B cell (primary cell): Measurements from ENCODE around the gene NME3. TPM values are rescaled to one million over a fixed set of nuclear protein-coding genes. Genes with fewer than 3 reads are reported as not detected.

Source experiments
- ATAC-seq: fragments of 200-7000 bp; cut with Tn5 transposase; one replicate; pipeline ENCODE4 v1.10.0; 2021; ENCODE audit warnings: low read depth, mild to moderate bottlenecking, moderate number of reproducible peaks, moderate library complexity
- CTCF ChIA-PET: fragments of 350-600 bp; sonication (Branson Sonifier 250); formaldehyde crosslinking; loops from one replicate; lab custom pipeline; 2021; ENCODE audit warnings: antibody characterized with exemption, inconsistent platforms; lab: Charles Lee
- POLR2A ChIA-PET: fragments of 350-600 bp; sonication (Branson Sonifier 250); formaldehyde crosslinking; loops from one replicate; lab custom pipeline; 2021; ENCODE audit warnings: antibody characterized with exemption; lab: Charles Lee
- DNase-seq: peaks from one replicate; pipeline ENCODE4 v3.0.0; 2013
- H2AFZ ChIP-seq: 2 replicates; pipeline ENCODE4 v1.6.1; 2012; ENCODE audit warnings: mild to moderate bottlenecking, low read depth, low read length; ENCODE audit not compliant: insufficient read depth, poor library complexity, severe bottlenecking
- H3K27ac ChIP-seq, 2 donors: 1 replicate in 1 of 2; 2 replicates in 1 of 2; pipeline ENCODE4 v1.5.1; 2012 to 2013; ENCODE audit warnings: low read length in 2 of 2, mild to moderate bottlenecking in 2 of 2, moderate library complexity in 1 of 2
- H3K27me3 ChIP-seq, 4 experiments: fragments of 200-600 bp in 1 of 4; sonication (generic) in 1 of 4; replicated peaks in 1 of 4; 1 replicate in 2 of 4; 2 replicates in 2 of 4; pipeline versions ENCODE4 v1.6.1 to v1.7.0; 2013 to 2016; ENCODE audit warnings: low read length in 3 of 4, mild to moderate bottlenecking in 2 of 4, mixed read lengths in 1 of 4, moderate library complexity in 1 of 4; ENCODE audit not compliant: insufficient read depth in 4 of 4, control insufficient read depth in 3 of 4; ENCODE audit errors: control extremely low read depth in 1 of 4
- H3K36me3 ChIP-seq, 2 experiments: replicated peaks in 1 of 2; 1 replicate in 1 of 2; 2 replicates in 1 of 2; pipeline versions ENCODE4 v1.6.1 to v1.7.1; 2013; ENCODE audit warnings: low read length in 1 of 2; ENCODE audit not compliant: insufficient read depth in 2 of 2, control insufficient read depth in 1 of 2; ENCODE audit errors: control extremely low read depth in 1 of 2, extremely low read depth in 1 of 2
- H3K4me1 ChIP-seq, 2 donors: fragments of 200-600 bp in 1 of 2; sonication (generic) in 1 of 2; 1 replicate in 1 of 2; 2 replicates in 1 of 2; pipeline versions ENCODE4 v1.5.1 to v1.6.1; 2013 to 2017; ENCODE audit warnings: low read length in 2 of 2; ENCODE audit not compliant: control insufficient read depth in 2 of 2, insufficient read depth in 2 of 2
- H3K4me2 ChIP-seq: replicated peaks from 2 replicates; pipeline ENCODE3; 2012; ENCODE audit warnings: mild to moderate bottlenecking, low read depth, low read length; ENCODE audit not compliant: poor library complexity, severe bottlenecking
- H3K4me3 ChIP-seq, 5 experiments: fragments of 200-600 bp in 1 of 5; sonication (generic) in 1 of 5; 1 replicate in 3 of 5; 2 replicates in 2 of 5; pipeline versions ENCODE4 v1.5.1 to v1.7.0; 2011 to 2016; ENCODE audit warnings: low read length in 4 of 5, mild to moderate bottlenecking in 4 of 5, low read depth in 2 of 5, control low read depth in 1 of 5, moderate library complexity in 1 of 5; ENCODE audit not compliant: insufficient read depth in 1 of 5; ENCODE audit errors: control extremely low read depth in 1 of 5, extremely low read depth in 1 of 5
- H3K79me2 ChIP-seq: fragments of 200-600 bp; sonication (generic); one replicate; pipeline ENCODE4 v1.6.0; 2016; ENCODE audit warnings: low read length; ENCODE audit not compliant: control insufficient read depth, insufficient read depth
- H3K9ac ChIP-seq: fragments of 200-600 bp; sonication (generic); 2 replicates; pipeline ENCODE4 v1.6.1; 2017; ENCODE audit warnings: mild to moderate bottlenecking, low read length, moderate library complexity
- H3K9me3 ChIP-seq, 3 donors: one replicate each; pipeline versions ENCODE4 v1.6.1 to v1.7.1; 2013; ENCODE audit warnings: low read length in 2 of 3; ENCODE audit not compliant: control insufficient read depth in 2 of 3, insufficient read depth in 1 of 3; ENCODE audit errors: control extremely low read depth in 1 of 3
- H4K20me1 ChIP-seq: 2 replicates; pipeline ENCODE4 v1.6.0; 2012; ENCODE audit warnings: mild to moderate bottlenecking, low read length; ENCODE audit not compliant: insufficient read depth, control insufficient read depth, poor library complexity, severe bottlenecking
- H3K27ac Mint-ChIP-seq: one replicate; pipeline ENCODE4 v1.8.0; 2021; ENCODE audit warnings: mixed read lengths
- H3K27me3 Mint-ChIP-seq: one replicate; pipeline ENCODE4 v1.8.0; 2021; ENCODE audit warnings: mixed read lengths
- H3K4me1 Mint-ChIP-seq: one replicate; pipeline ENCODE4 v1.8.0; 2021; ENCODE audit warnings: mixed read lengths
- H3K4me3 Mint-ChIP-seq: one replicate; pipeline ENCODE4 v1.8.0; 2021; ENCODE audit warnings: mixed read lengths
- H3K9me3 Mint-ChIP-seq: one replicate; pipeline ENCODE4 v1.8.0; 2022; ENCODE audit warnings: mixed read lengths; ENCODE audit not compliant: insufficient read depth
- CTCF ChIP-seq: fragments of 200-600 bp; IDR thresholded peaks from one replicate; pipeline ENCODE4 v1.8.0; 2022; ENCODE audit warnings: antibody characterized with exemption, mild to moderate bottlenecking
- EZH2 ChIP-seq: IDR thresholded peaks from 2 replicates; pipeline ENCODE4 v1.6.1; 2012; ENCODE audit warnings: borderline replicate concordance, low read depth, mild to moderate bottlenecking, moderate library complexity, low read length; ENCODE audit not compliant: insufficient read depth, poor library complexity, severe bottlenecking
- WGBS: methylation state at CpG from one replicate; pipeline ENCODE4 v1.1.5; 2013; ENCODE audit warnings: missing lambda C conversion rate; ENCODE audit not compliant: insufficient coverage; 5-methylcytosine and 5-hydroxymethylcytosine counted together
- intact Hi-C: fragments of 100-400 bp; cut with micrococcal nuclease; formaldehyde crosslinking; loops from one replicate; pipeline ENCODE4 v1.10.0; 2022
- polyA plus RNA-seq: library from polyadenylated mRNA; depleted of rRNA; stranded (reverse); fragments of >200 nt; gene quantifications from 2 replicates; pipeline ENCODE4 v1.2.3, GENCODE V29; 2012
- total RNA-seq, 2 donors: library from RNA; stranded (reverse); fragments of 120-200 nt in 1 of 2; gene quantifications; 1 replicate in 1 of 2; 2 replicates in 1 of 2; pipeline versions ENCODE4 v1.2.3 to v1.2.4, GENCODE V29; 2013 to 2022

The NME3 gene
- total and polyA plus RNA-seq, 2 donors (not counting 1 experiment from before 2014, with no cell fraction given) = 63.2 to 150 TPM

GRCh38 chr16:1731073-1731472, 40.3 kb downstream of the NME3 start:
- H3K27me3 ChIP-seq = no peaks in the 10 kb centered on the region
- H3K79me2 ChIP-seq = peaks cover 76% of the 10 kb centered on the region
- no peak for DNase-seq
- Mint-ChIP-seq H3K9me3 (no peaks in the 10 kb centered on the region), H3K4me3 (no peak overlapping the region), H3K4me1 (peaks cover 10% of the 10 kb centered on the region), H3K27me3 (no peaks in the 10 kb centered on the region), H3K27ac (no peak overlapping the region)
- TF ChIP-seq EZH2 (no peak), CTCF (no peak)
- no peak overlapping the region for H3K4me2 ChIP-seq
- H3K9me3 ChIP-seq = peaks cover 0 to 9% (median 0%) of the 10 kb centered on the region in 3 donors
- H4K20me1 ChIP-seq = peaks cover 80% of the 10 kb centered on the region
- intact Hi-C loops = no loop called here
- H3K4me3 ChIP-seq = no peak overlapping the region
- CTCF ChIA-PET = no interaction called here
- H3K4me1 ChIP-seq = peaks cover 4 to 8% of the 10 kb centered on the region in 2 donors
- H2AFZ ChIP-seq = no peak overlapping the region
- H3K9ac ChIP-seq = no peak overlapping the region
- H3K36me3 ChIP-seq = peaks cover 0 to 63% of the 10 kb centered on the region in 2 experiments
- H3K27ac ChIP-seq = no peak overlapping the region
- WGBS = 98% methylated on average over 5 of the region's 7 CpGs
- POLR2A ChIA-PET = interaction anchor here (0.7 kb wide), 1 partner anchor 291 kb away, joined by 4 read pairs; no protein-coding TSS in a partner anchor
- ATAC-seq = no peak

GRCh38 chr16:1729445-1729844, 41.9 kb downstream of the NME3 start:
- Histone ChIP-seq H4K20me1 (peaks cover 73% of the 10 kb centered on the region), H3K4me3 (no peak overlapping the region), H3K9ac (no peak overlapping the region), H3K4me1 (peaks cover 14 to 25% of the 10 kb centered on the region in 2 donors), H3K36me3 (peaks cover 0 to 66% of the 10 kb centered on the region in 2 experiments), H3K27me3 (no peaks in the 10 kb centered on the region), H3K9me3 (no peaks in the 10 kb centered on the region), H3K4me2 (no peak overlapping the region), H2AFZ (no peak overlapping the region), H3K79me2 (peaks cover 81% of the 10 kb centered on the region), H3K27ac (no peak overlapping the region)
- intact Hi-C loops = no loop called here
- Mint-ChIP-seq H3K27me3 (no peaks in the 10 kb centered on the region), H3K27ac (no peak overlapping the region), H3K4me1 (peaks cover 16% of the 10 kb centered on the region), H3K4me3 (no peak overlapping the region), H3K9me3 (no peaks in the 10 kb centered on the region)
- ATAC-seq (no peak), DNase-seq (no peak)
- ChIA-PET CTCF (no interaction called here), POLR2A (no interaction called here)
- WGBS = 98% methylated on average over 33 of the region's 35 CpGs
- no peak for TF ChIP-seq EZH2
- TF ChIP-seq CTCF = no peak
